Articular chondrocyte of knee joint (primary cell): ENCODE data around the gene SLC12A3. TPM values are rescaled to one million over a fixed set of nuclear protein-coding genes. Genes with fewer than 3 reads are reported as not detected.
A peak's percentile ranks its signal among the peaks of the same experiment; 100 is the strongest.

Experiments
- small RNA-seq: library from RNA; depleted of rRNA; stranded (forward); fragments of <200 nt; gene quantifications from one replicate; pipeline ENCODE3, GENCODE V24; 2012
- total RNA-seq: library from RNA; depleted of rRNA; stranded (reverse); fragments of >200 nt; gene quantifications from 2 replicates; pipeline ENCODE4 v1.2.3, GENCODE V29; 2012

Gene SLC12A3
- total RNA-seq = not detected in 2 replicates

GRCh38 chr16:56864960-56865359 lies at the start of gene SLC12A3:
TSS of gene SLC12A3 (plus strand) at chr16:56865207. CDS start at chr16:56865236, 29 bp downstream.

GRCh38 chr16:56931892-56932720 lies 67.1 kb downstream of the SLC12A3 start, which contains the start of gene HERPUD1:
TSS of gene HERPUD1 (plus strand) at chr16:56932142. CDS start at chr16:56932245, 103 bp downstream.

GRCh38 chr16:56961851-56962281 lies 96.9 kb downstream of the SLC12A3 start, which contains the start of gene CETP:
TSS of gene CETP (plus strand) at chr16:56961950. CDS start at chr16:56961980, 30 bp downstream.

Small RNAs within 50 kb of the gene (small RNA-seq; reads per million reads assigned to genes)
- 154 reads per million, percentile 98 among the genes with 10 or more reads in this experiment for gene MIR138-2

Other genes starting within 250 kb of the SLC12A3 start
- gene MT1E, start 239.4 kb upstream of the SLC12A3 start, total RNA-seq = 50.9 and 55.0 TPM in 2 replicates
- 3.1 and 6.3 TPM in 2 replicates for gene MT1M, start 232.5 kb upstream of the SLC12A3 start, total RNA-seq
- gene MT1A, start 226.5 kb upstream of the SLC12A3 start, total RNA-seq = 1.0 TPM in 1 of 2 replicates, not detected in the other
- gene MT1B, start 213.3 kb upstream of the SLC12A3 start, total RNA-seq = not detected in 2 replicates
- gene MT1F, start 207.2 kb upstream of the SLC12A3 start, total RNA-seq = 0.39 and 0.65 TPM in 2 replicates
- 0.65 TPM in 1 of 2 replicates, not detected in the other for gene MT1G, start 197.1 kb upstream of the SLC12A3 start, total RNA-seq
- not detected in 2 replicates for gene MT1H, start 195.4 kb upstream of the SLC12A3 start, total RNA-seq
- 32.1 and 175 TPM in 2 replicates for gene MT1X, start 182.7 kb upstream of the SLC12A3 start, total RNA-seq
- gene NUP93, start 135.1 kb upstream of the SLC12A3 start, total RNA-seq = 29.0 and 37.1 TPM in 2 replicates
- 149 and 176 TPM in 2 replicates for gene HERPUD1, start 66.9 kb downstream of the SLC12A3 start, total RNA-seq
- not detected in 2 replicates for gene CETP, start 96.7 kb downstream of the SLC12A3 start, total RNA-seq
- gene NLRC5, start 124.3 kb downstream of the SLC12A3 start, total RNA-seq = 20.6 and 25.3 TPM in 2 replicates
- 14.7 and 14.9 TPM in 2 replicates for gene CPNE2, start 227.4 kb downstream of the SLC12A3 start, total RNA-seq